GM18909 (cell line): Measurements from ENCODE around the gene TIFAB.

Source experiments
- ATAC-seq: cut with Tn5 transposase; IDR thresholded peaks from one replicate; pipeline ENCODE4 v1.9.1; 2021; ENCODE audit warnings: mild to moderate bottlenecking; ENCODE audit not compliant: unreplicated experiment, poor library complexity

TIFAB gene

DNA sequence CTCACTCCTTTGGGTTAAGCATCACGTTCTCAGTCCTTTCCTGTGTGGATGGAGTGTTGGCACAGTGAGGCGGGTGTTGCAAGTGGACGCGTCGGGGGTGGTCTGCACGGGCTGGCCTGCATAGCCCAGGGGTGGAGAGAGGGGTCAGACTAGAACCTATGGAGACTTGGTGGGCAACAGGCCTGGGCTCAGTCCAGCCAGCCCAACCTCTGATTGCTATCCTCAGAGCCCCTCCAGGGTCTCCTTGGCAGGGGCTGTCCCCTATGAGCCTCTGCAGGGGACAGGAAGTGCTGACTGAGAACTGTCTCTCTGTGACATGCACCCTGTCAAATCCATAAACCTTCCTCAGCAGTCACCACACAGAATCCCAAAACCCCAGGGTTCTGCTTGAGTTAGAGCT is 7.3 kb downstream of the TIFAB start:
- ATAC-seq, result no peak

GRCh38 chr5:135444360-135444759 is 7.8 kb downstream of the TIFAB start:
- ATAC-seq, result no peak

DNA sequence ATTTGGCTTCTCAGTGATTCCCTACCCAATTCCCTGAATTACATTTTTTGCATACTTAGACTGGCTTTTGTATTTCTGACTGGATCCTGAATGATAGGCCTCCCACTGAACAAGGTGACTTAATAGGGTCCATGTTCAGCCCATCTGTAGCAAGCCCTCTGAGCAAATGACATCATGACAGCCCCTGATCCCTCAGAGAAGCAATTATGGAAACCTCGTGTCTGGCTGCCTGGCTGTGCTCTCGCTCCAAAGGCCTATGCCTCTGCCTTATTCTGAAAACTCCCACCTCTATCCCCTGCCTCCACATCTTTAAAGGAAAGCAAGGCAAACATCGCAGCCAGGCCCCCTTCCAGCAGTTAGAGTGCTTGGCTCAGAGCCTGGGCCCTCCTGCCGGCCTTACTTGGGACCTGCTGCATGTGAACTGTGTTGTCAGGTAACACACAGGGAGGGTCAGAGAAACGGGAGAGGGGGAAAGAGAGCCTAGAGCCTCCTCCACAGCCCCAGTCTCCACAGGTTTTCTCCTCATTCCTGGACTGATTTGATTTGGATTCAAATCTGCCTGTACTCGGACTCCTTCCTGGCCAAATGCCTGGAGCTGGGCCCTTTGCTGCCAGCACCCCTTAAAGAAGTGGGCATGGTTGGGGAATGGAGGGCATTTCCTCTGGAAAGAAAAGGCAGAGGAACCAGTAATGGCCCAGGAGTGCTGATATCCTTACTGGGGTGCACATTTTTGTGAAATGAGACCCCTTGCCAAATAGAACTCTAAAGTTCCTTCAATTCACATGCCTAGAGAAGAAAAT is 8.8 kb downstream of the TIFAB start:
- ATAC-seq, result no peak

DNA sequence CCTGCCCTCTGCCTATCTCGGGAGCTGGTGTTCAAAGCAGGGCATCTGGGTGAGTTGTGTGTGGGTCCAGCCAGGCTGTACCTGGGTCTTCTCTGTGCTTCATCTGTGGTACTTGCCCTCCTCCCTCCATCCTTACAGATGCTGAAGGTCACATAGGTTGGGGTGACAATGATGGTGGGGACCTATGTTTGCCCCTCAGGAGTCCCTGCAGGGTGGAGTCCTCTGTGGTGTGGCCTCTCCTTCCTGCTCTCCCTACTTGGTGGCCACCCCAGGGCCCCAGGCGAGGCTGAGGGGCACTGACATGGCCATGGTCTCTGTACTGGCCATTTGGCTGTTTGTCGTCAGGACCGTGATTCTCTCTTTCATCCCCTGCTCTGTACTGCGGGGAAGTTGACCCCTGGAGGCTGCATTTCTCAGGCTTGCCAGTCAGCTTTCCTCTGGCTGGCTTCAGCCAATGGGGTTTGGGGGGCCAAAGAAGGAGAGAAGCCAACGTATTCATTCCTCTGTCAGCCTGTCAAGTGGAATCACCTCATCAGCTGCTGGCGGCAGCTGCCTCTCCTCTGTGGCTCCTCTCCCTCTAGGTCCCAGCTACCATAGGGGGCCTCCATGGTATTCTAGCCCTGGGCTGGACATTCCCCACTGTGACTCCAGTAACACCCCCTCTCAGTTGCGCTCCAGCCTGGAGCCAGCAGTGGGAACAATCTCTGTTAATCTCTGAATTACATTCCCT is 9.6 kb downstream of the TIFAB start:
- ATAC-seq, result no peak

- no peak for ATAC-seq
Measured at GRCh38 chr5:135441919-135442318, 10.2 kb downstream of the TIFAB start.

DNA sequence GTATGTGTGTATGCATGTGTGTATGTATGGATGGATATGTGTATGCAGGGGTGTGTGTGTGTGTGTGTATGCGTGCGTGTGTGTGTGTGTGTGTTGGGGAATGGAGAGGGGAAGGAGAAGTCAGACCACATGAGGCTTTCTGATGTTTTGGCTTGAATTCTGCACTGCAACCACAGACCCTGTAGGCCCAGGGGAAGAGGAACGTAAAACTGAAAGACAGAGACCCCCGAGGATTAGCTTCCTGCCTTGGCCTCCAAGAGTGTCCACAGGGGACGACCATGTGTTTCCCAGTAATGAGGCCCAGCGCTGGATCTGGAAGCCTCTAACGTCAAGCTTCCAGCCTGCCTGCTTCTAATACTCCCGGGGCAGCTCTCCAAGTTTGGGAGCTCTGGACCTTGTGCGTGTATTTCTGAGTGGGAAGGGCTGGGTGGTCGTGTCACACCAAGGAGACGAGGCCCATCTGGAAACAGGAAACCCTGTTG is 10.8 kb downstream of the TIFAB start:
- ATAC-seq, result no peak

DNA sequence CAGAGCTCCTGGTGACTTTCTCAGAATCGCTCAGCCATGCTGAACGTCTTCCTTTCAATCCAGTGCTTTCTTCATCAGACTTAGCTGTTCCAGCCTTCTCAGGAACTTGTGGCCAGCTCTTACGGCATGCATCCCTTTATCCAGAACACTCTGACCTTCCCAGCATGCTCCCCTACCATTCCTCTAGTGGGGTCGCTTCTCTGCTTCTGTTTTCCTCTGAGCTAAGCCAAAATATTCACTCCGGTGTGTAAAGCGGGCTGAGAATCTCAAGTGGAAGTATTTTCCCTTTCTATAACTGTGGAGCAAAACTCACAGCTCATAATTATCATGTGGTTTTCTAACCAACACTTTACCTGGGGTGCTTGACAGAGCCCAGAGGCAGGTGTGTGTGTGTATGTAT is 11.2 kb downstream of the TIFAB start:
- no peak for ATAC-seq

- no peak for ATAC-seq
Measured at GRCh38 chr5:135439231-135440205, 12.6 kb downstream of the TIFAB start.

DNA sequence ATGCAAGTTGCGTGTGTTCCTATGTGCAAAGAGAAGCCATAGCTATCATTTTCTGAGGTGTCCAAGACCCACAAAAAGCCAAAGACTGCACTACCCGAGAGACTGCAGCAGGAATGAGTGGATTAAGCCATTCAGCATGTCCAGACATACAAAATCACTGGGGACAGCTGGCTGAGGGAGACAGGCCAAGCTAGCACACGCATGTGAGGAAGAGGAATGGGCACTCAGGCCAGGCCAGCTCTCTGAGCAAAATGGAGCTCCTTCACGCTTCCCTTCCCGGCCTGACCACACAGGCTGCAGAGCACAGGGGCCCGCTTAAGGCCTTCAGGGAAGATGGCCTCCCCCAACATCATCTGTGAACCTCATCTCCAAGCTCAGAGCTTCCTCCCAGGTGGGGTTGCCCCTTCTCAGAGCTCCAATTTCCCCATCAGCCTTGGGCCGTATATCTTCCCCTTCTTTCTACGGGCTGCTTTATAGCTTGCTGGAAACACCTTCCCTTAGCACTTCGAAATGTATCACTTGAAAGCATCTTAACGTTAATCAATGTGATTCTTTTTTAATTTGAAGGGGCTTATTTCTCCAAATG is 13.4 kb downstream of the TIFAB start:
- no peak for ATAC-seq

DNA sequence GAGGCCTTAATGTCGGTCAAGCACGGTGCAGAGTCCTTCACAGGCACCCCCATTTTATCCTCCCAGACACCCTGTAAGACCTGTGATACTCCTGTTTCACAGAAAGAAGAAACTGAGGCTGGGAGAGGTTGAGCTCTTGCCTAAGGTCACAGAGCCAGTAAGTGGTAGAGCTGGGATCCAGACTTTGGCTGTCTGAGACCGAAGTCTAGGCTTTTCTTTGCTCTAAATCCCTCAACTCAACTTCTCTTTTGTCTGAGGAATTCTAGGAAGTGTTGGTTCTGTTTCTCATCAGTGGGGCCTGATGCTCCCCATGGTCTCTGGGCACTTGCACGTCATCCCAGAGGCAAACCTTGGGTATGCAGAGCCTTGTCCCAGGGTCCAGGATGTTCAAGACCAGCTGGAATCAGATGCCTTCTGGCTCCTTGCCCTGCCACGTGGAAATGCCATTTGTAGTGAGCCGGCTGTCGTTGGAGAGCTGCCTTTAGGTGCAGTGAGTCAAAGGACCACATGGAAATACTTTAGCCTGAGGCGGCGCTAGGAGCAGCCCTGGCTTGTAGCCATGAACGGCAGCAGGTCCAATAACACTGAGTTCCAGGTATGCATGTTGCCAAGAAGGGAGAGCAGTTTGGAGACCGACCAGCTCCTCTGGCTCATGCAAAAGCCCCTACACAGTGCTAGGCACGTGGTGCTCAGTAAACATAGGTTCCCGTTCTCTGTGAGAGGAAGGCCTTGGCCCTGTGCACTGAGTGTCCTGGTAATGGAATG is 14.2 kb downstream of the TIFAB start:
- no peak for ATAC-seq

GRCh38 chr5:135437422-135437795 is 14.7 kb downstream of the TIFAB start:
- ATAC-seq, result no peak

GRCh38 chr5:135436951-135437418 is 15.2 kb downstream of the TIFAB start:
- no peak for ATAC-seq

- ATAC-seq, result no peak
Measured at GRCh38 chr5:135435467-135436330, 16.5 kb downstream of the TIFAB start.

DNA sequence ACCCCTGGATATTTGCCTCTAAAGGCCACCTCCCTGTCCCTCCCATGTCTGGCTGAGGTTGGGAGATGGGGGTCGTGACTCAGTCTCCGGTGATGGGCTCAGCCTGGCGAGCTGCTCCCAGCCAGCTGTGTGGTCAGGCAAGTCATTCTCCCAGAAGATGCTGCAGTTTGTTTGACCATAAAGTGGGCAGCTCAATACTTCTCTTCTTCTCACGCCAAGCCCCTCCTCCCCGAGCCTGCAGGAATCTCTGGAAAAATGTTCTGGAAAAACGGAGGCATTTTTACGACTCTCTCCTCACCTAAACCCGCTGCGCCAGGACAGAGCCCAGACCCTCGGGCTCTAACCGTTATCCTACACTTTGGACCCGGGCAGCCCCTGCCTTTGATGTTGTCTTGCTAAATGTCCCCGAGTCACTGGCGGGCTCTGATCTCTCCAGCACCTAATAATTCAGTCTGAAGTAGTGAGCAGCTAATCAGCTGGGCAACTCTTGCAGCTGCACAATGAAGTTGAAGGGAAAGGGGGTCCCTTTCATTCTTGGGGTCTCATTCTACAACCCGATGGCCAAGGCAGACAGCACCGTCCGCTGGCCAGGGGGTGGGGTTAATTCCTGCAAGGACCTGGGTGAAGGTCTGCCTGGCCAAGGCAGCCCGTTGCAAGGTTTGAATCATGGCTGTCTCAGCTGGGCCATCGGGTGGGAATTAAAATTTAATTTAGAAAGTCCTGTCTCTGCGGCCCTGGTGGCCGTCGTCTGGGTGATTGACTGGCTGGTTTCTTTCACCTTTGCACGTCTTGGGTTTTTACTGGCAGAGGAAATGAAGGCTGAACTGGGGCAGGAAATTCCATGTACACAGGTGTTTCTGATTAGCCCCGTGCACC is 17.3 kb downstream of the TIFAB start:
- no peak for ATAC-seq

GRCh38 chr5:135433681-135434426 is 18.3 kb downstream of the TIFAB start:
- no peak for ATAC-seq

- no peak for ATAC-seq
Measured at GRCh38 chr5:135432113-135432512, 20.0 kb downstream of the TIFAB start.

DNA sequence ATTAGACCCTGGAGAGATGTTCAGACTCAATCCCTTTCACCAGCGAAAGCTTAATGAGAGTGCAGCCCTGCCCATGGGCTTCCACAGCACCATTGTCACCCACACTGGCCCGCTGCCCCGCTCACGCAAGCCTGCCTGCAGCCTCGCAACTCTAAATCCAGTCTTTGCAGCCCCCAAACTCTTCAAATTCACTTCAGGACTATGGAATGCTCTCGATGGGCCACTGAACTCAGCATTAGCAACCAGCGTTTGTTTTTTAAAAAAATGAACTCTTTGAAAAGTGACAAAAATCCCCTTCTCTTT is 22.1 kb downstream of the TIFAB start:
- no peak for ATAC-seq
